ENCODE data around the gene GPANK1. TPM values are rescaled to one million over a fixed set of nuclear protein-coding genes. Genes with fewer than 3 reads are reported as not detected.

GPANK1 gene
- total and polyA plus RNA-seq, 9 donors: 14.6 to 26.6 (median 17.7) TPM

DNA sequence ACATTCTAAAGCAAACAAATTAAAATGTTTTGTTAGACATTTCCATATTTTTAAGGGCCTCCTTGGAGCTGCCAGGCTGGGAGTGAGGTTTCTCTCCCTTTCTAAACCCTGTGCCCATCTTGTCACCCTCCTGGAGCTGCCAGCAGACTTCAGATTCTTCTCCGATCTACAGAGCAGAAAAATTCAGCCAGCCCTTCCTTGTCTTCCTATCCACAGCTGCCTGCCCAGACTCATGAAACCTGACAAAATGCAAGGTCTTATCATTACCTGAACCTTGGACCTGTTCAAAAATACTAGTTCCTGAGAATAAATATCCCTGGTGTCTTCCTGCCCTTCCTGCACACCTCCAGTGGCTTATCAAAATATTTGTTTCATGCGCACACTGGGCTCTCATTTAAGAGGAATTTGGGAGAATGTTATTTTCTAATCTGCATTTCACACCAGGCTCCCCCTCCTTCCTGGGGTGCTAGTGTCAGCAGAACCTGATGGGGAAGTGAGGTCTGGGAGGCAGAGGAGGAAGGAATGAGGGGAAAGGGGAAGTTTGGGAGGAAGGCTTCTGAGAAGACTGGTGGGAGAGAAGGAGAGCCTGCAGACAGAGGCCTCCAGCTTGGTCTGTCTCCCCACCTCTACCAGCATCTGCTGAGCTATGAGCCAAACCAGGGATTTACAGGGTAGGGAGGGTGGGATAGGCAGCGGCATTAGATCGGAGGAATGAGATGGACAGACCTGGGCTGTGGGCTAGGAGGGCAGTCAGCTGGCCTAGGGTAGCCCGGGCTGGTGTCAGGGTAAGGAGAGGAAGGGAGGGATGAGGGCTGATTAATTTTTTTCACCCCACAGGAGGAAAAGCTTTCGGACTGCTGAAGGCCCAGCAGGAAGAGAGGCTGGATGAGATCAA lies 49.9 kb downstream of the GPANK1 start, which contains the start of gene AIF1:
Gene AIF1, plus strand, starts transcription at position 551 of the 895 bp plus-strand sequence. Its CDS starts 96 bp downstream, at position 647.
- intact Hi-C loops (cut with DNase I): loop anchor here in 1 of 4 donors (10.0 kb wide), 1 partner anchor 70 kb away; the partner anchor contains the start of genes ATP6V1G2, DDX39B and NFKBIL1
- H3K27ac ChIP-seq: no peak within 1 kb of the TSS
- no peak for TF ChIP-seq EP300 (IDR thresholded peaks at IDR 0.05)
- TF ChIP-seq POLR2A (IDR thresholded peaks at IDR 0.05): no peak
- TF ChIP-seq CTCF (IDR thresholded peaks at IDR 0.05): no peak
- H3K27me3 ChIP-seq: no peaks in the 10 kb centered on the region
- no peaks in the 10 kb centered on the region for H3K4me1 ChIP-seq (ENCODE audit: insufficient read depth)
- 55 to 60% (median 56%) methylated on average over 6 of the region's 6 CpGs for WGBS, 3 donors
- no peak within 1 kb of the TSS for H3K4me3 ChIP-seq
- H3K36me3 ChIP-seq: no peaks in the 10 kb centered on the region
- no peaks in the 10 kb centered on the region for H3K9me3 ChIP-seq
- no peak for DNase-seq

DNA sequence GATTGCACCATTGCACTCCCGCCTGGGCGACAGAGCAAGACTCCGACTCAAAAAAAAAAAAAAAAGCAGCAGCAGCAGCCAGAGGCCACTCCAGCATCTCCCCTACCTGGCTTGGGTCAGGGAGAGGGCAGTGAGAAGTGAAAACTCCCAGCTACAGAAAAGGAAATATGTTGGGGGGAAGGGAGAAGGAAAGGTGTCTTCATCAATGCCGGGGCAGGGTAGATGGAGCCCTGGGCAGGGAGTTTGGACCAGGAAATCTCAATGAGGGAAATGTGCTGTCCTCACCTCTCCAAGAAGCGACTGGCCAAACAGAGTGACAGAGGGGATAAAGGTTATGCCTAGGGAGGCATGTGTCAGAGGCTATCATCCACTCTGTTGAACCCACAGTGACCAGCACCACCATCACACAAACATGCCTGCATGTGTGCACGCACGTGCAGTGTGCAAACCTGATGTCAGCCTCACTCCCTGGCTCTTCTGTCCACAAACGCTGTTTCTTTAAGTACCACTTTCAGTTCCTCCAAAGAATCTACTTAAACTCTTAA lies 50.6 kb downstream of the GPANK1 start:
- Histone ChIP-seq H3K9me3 (no peaks in the 10 kb centered on the region), H3K4me3 (no peak overlapping the region), H3K36me3 (no peaks in the 10 kb centered on the region), H3K27ac (no peak overlapping the region), H3K4me1 (ENCODE audit: insufficient read depth) (no peaks in the 10 kb centered on the region), H3K27me3 (no peaks in the 10 kb centered on the region)
- intact Hi-C loops (cut with DNase I): loop anchor here in 1 of 4 donors (10.0 kb wide), 1 partner anchor 69 kb away; the partner anchor contains the start of genes ATP6V1G2, DDX39B and NFKBIL1
- no peak for DNase-seq
- TF ChIP-seq POLR2A (IDR thresholded peaks at IDR 0.05) (no peak), EP300 (IDR thresholded peaks at IDR 0.05) (no peak), CTCF (IDR thresholded peaks at IDR 0.05) (no peak)
- WGBS, 3 donors: 78% methylated on average over 8 of the region's 8 CpGs

Small RNA genes within 50 kb of the gene (microRNA-seq; reads per million reads assigned to microRNA genes)
- gene MIR4646 (0.18 to 0.75 (median 0.63) reads per million in 3 donors), gene MIR6832 (0 to 0.18 (median 0) reads per million in 3 donors)

Small RNA genes within 50 kb of the gene (small RNA-seq; reads per million reads assigned to genes)
- gene MIR4646 (not detected), gene MIR6832 (not detected), gene RF00019 (not detected), gene SNORA38 (2.1 reads per million, percentile 72 among the genes with 10 or more reads in this experiment), gene UQCRHP1 (not detected)

Other genes with a start within 250 kb of the GPANK1 start
Only the 30 nearest of the 37 such genes appear.
- gene MCCD1, start 136.0 kb downstream of the GPANK1 start, total RNA-seq: not detected
- not detected for gene MCCD1, start 136.0 kb downstream of the GPANK1 start, polyA plus RNA-seq
- gene DDX39B, start 123.0 kb downstream of the GPANK1 start, total RNA-seq: 100 to 1,000 TPM; 212 to 404 (median 362) TPM
- gene DDX39B, start 123.0 kb downstream of the GPANK1 start, polyA plus RNA-seq: 100 to 1,000 TPM; 219 to 278 TPM
- 1 to 10 TPM in 6 of 7 donors, under 1 TPM in 1; 0.93 to 3.7 (median 2.3) TPM for gene ATP6V1G2, start 118.4 kb downstream of the GPANK1 start, total RNA-seq
- gene ATP6V1G2, start 118.4 kb downstream of the GPANK1 start, polyA plus RNA-seq: 1 to 10 TPM; 3.0 to 9.3 TPM
- gene NFKBIL1, start 117.4 kb downstream of the GPANK1 start, total RNA-seq: 10 to 100 TPM; 23.6 to 32.4 (median 27.5) TPM
- 10 to 100 TPM in 1 of 2 donors, 1 to 10 TPM in 1; 8.2 to 46.0 TPM for gene NFKBIL1, start 117.4 kb downstream of the GPANK1 start, polyA plus RNA-seq
- gene LTA, start 92.7 kb downstream of the GPANK1 start, total RNA-seq: 1 to 10 TPM in 1 of 7 donors, under 1 TPM in 1, not detected in 5; 0.18 to 1.3 TPM
- under 1 TPM; 0.17 to 0.43 TPM for gene LTA, start 92.7 kb downstream of the GPANK1 start, polyA plus RNA-seq
- 1 to 10 TPM in 2 of 7 donors, under 1 TPM in 3, not detected in 2; 0.24 to 3.0 (median 0.56) TPM for gene TNF, start 89.4 kb downstream of the GPANK1 start, total RNA-seq
- 1 to 10 TPM in 1 of 2 donors, not detected in 1; 1.0 TPM for gene TNF, start 89.4 kb downstream of the GPANK1 start, polyA plus RNA-seq
- 1 to 10 TPM in 1 of 7 donors, under 1 TPM in 3, not detected in 3; 0.42 to 1.8 (median 0.62) TPM for gene LTB, start 82.6 kb downstream of the GPANK1 start, total RNA-seq
- under 1 TPM; 0.48 to 0.73 TPM for gene LTB, start 82.6 kb downstream of the GPANK1 start, polyA plus RNA-seq
- gene LST1, start 78.7 kb downstream of the GPANK1 start, total RNA-seq: 10 to 100 TPM in 3 of 7 donors, 1 to 10 TPM in 4; 3.8 to 34.0 (median 8.6) TPM
- gene LST1, start 78.7 kb downstream of the GPANK1 start, polyA plus RNA-seq: 10 to 100 TPM in 1 of 2 donors, 1 to 10 TPM in 1; 8.1 to 12.2 TPM
- under 1 TPM in 1 of 7 donors, not detected in 6; 0.59 TPM for gene NCR3, start 72.0 kb downstream of the GPANK1 start, total RNA-seq
- under 1 TPM in 1 of 2 donors, not detected in 1; 0.27 TPM for gene NCR3, start 72.0 kb downstream of the GPANK1 start, polyA plus RNA-seq
- 10 to 100 TPM in 4 of 7 donors, 1 to 10 TPM in 3; 4.5 to 26.6 (median 12.9) TPM for gene AIF1, start 49.8 kb downstream of the GPANK1 start, total RNA-seq
- gene AIF1, start 49.8 kb downstream of the GPANK1 start, polyA plus RNA-seq: 10 to 100 TPM; 24.5 to 82.4 TPM
- gene PRRC2A, start 44.3 kb downstream of the GPANK1 start, total RNA-seq: 100 to 1,000 TPM in 5 of 7 donors, 10 to 100 TPM in 2; 48.5 to 222 (median 180) TPM
- gene PRRC2A, start 44.3 kb downstream of the GPANK1 start, polyA plus RNA-seq: 100 to 1,000 TPM in 1 of 2 donors, 10 to 100 TPM in 1; 64.8 to 104 TPM
- 100 to 1,000 TPM; 113 to 246 (median 209) TPM for gene BAG6, start 12.3 kb downstream of the GPANK1 start, total RNA-seq
- gene BAG6, start 12.3 kb downstream of the GPANK1 start, polyA plus RNA-seq: 100 to 1,000 TPM; 140 to 170 TPM
- 1 to 10 TPM; 1.3 to 7.2 (median 4.0) TPM for gene APOM, start 9.1 kb downstream of the GPANK1 start, total RNA-seq
- 1 to 10 TPM; 1.5 to 7.7 TPM for gene APOM, start 9.1 kb downstream of the GPANK1 start, polyA plus RNA-seq
- 10 to 100 TPM; 13.9 to 26.2 (median 22.6) TPM for gene C6orf47, start 4.2 kb downstream of the GPANK1 start, total RNA-seq
- 10 to 100 TPM; 15.9 to 17.6 TPM for gene C6orf47, start 4.2 kb downstream of the GPANK1 start, polyA plus RNA-seq
- gene CSNK2B, start 1.1 kb upstream of the GPANK1 start, total RNA-seq: 100 to 1,000 TPM; 120 to 258 (median 139) TPM
- gene CSNK2B, start 1.1 kb upstream of the GPANK1 start, polyA plus RNA-seq: 100 to 1,000 TPM; 186 to 240 TPM
- 10 to 100 TPM in 5 of 7 donors, 1 to 10 TPM in 2; 8.5 to 28.4 (median 13.1) TPM for gene LY6G5B, start 5.0 kb upstream of the GPANK1 start, total RNA-seq
- 10 to 100 TPM; 11.4 to 15.0 TPM for gene LY6G5B, start 5.0 kb upstream of the GPANK1 start, polyA plus RNA-seq
- 1 to 10 TPM in 6 of 7 donors, not detected in 1; 1.2 to 2.3 (median 2.0) TPM for gene LY6G5C, start 16.1 kb upstream of the GPANK1 start, total RNA-seq
- gene LY6G5C, start 16.1 kb upstream of the GPANK1 start, polyA plus RNA-seq: 1 to 10 TPM; 2.7 to 3.7 TPM
- gene ABHD16A, start 38.3 kb upstream of the GPANK1 start, total RNA-seq: 10 to 100 TPM; 31.1 to 60.4 (median 37.6) TPM
- 10 to 100 TPM; 25.4 to 35.2 TPM for gene ABHD16A, start 38.3 kb upstream of the GPANK1 start, polyA plus RNA-seq
- gene LY6G6F, start 41.9 kb upstream of the GPANK1 start, total RNA-seq: not detected
- gene LY6G6F, start 41.9 kb upstream of the GPANK1 start, polyA plus RNA-seq: not detected
- gene LY6G6D, start 50.4 kb upstream of the GPANK1 start, total RNA-seq: not detected
- not detected for gene LY6G6D, start 50.4 kb upstream of the GPANK1 start, polyA plus RNA-seq
- gene LY6G6C, start 56.7 kb upstream of the GPANK1 start, total RNA-seq: 1 to 10 TPM in 2 of 7 donors, not detected in 5; 1.0 to 4.9 TPM
- under 1 TPM in 1 of 2 donors, not detected in 1; 0.17 TPM for gene LY6G6C, start 56.7 kb upstream of the GPANK1 start, polyA plus RNA-seq
- gene MPIG6B, start 58.4 kb upstream of the GPANK1 start, total RNA-seq: under 1 TPM in 3 of 7 donors, not detected in 4; 0.15 to 0.94 (median 0.69) TPM
- gene MPIG6B, start 58.4 kb upstream of the GPANK1 start, polyA plus RNA-seq: under 1 TPM; 0.06 to 0.60 TPM
- gene DDAH2, start 64.3 kb upstream of the GPANK1 start, total RNA-seq: 100 to 1,000 TPM in 3 of 7 donors, 10 to 100 TPM in 4; 61.2 to 139 (median 95.2) TPM
- 100 to 1,000 TPM in 1 of 2 donors, 10 to 100 TPM in 1; 23.9 to 127 TPM for gene DDAH2, start 64.3 kb upstream of the GPANK1 start, polyA plus RNA-seq
- gene CLIC1, start 71.5 kb upstream of the GPANK1 start, total RNA-seq: 100 to 1,000 TPM; 128 to 208 (median 184) TPM
- 100 to 1,000 TPM; 199 to 473 TPM for gene CLIC1, start 71.5 kb upstream of the GPANK1 start, polyA plus RNA-seq
- 10 to 100 TPM in 4 of 7 donors, 1 to 10 TPM in 3; 8.6 to 19.1 (median 14.5) TPM for gene MSH5, start 75.0 kb upstream of the GPANK1 start, total RNA-seq
- gene MSH5, start 75.0 kb upstream of the GPANK1 start, polyA plus RNA-seq: 1 to 10 TPM; 4.8 to 7.8 TPM
- gene SAPCD1, start 97.7 kb upstream of the GPANK1 start, total RNA-seq: 1 to 10 TPM in 5 of 7 donors, under 1 TPM in 1, not detected in 1; 0.94 to 5.2 (median 3.6) TPM
- gene SAPCD1, start 97.7 kb upstream of the GPANK1 start, polyA plus RNA-seq: 1 to 10 TPM; 1.6 to 2.9 TPM
- gene VWA7, start 112.3 kb upstream of the GPANK1 start, total RNA-seq: 10 to 100 TPM in 1 of 7 donors, 1 to 10 TPM in 5, under 1 TPM in 1; 0.48 to 25.2 (median 1.7) TPM
- gene VWA7, start 112.3 kb upstream of the GPANK1 start, polyA plus RNA-seq: under 1 TPM; 0.18 to 0.62 TPM
- 10 to 100 TPM; 16.0 to 73.6 (median 44.1) TPM for gene VARS1, start 130.8 kb upstream of the GPANK1 start, total RNA-seq
- 10 to 100 TPM; 21.1 to 29.8 TPM for gene VARS1, start 130.8 kb upstream of the GPANK1 start, polyA plus RNA-seq
- 10 to 100 TPM; 35.9 to 58.3 (median 47.5) TPM for gene LSM2, start 142.0 kb upstream of the GPANK1 start, total RNA-seq
- gene LSM2, start 142.0 kb upstream of the GPANK1 start, polyA plus RNA-seq: 10 to 100 TPM; 51.2 to 90.7 TPM
- gene HSPA1L, start 150.3 kb upstream of the GPANK1 start, total RNA-seq: 1 to 10 TPM; 1.3 to 6.1 (median 3.9) TPM
- 1 to 10 TPM; 3.2 to 6.1 TPM for gene HSPA1L, start 150.3 kb upstream of the GPANK1 start, polyA plus RNA-seq

Measured in ovary (tissue), 9 donors.